ENCODE data around the gene FHOD3. TPM values are rescaled to one million over a fixed set of nuclear protein-coding genes. Genes with fewer than 3 reads are reported as not detected.

Gene FHOD3
- total and polyA plus RNA-seq, 9 of the 15 experiments (the other 6 are each of a cell fraction or from before 2014, with no cell fraction given): 0.11 TPM; not detected in 8

- ChIA-PET POLR2A (no interaction called here), CTCF (ENCODE audit: low intra/inter-chr PET ratio) (no interaction called here)
- Histone ChIP-seq H3K4me2 (ENCODE audit: insufficient read depth, low read length) (no peak overlapping the region), H3K27me3 (ENCODE audit: control insufficient read depth in 2 of 2, insufficient read depth in 2 of 2, low read length in 2 of 2) (no peaks in the 10 kb centered on the region; a peak in 1 of 5 replicates), H3K9me1 (ENCODE audit: control insufficient read depth, insufficient read depth, low read length) (no peaks in the 10 kb centered on the region), H3K4me3 (no peak overlapping the region), H4K20me1 (replicated peaks; ENCODE audit: control insufficient read depth, insufficient read depth, low read length) (no peaks in the 10 kb centered on the region), H3K9ac (ENCODE audit: insufficient read depth in 1 of 2, low read depth in 2 of 2, low read length in 2 of 2) (no peak overlapping the region), H3K9me3 (replicated peaks; ENCODE audit: control insufficient read depth, insufficient read depth, low read depth, low read length) (no peaks in the 10 kb centered on the region), H3K79me2 (ENCODE audit: control insufficient read depth, insufficient read depth, low read length) (no peaks in the 10 kb centered on the region), H3K36me3 (ENCODE audit: control insufficient read depth, insufficient read depth, low read length) (no peaks in the 10 kb centered on the region), H2AFZ (ENCODE audit: low read depth, low read length) (no peak overlapping the region), H3K4me1 (replicated peaks in 1 of 2; ENCODE audit: control insufficient read depth in 2 of 2, insufficient read depth in 2 of 2, low read length in 2 of 2) (no peaks in the 10 kb centered on the region), H3K27ac (ENCODE audit: extremely low read depth, low read depth, low read length) (no peak overlapping the region)
- in situ Hi-C loops (cut with MboI): loop anchor here (10.0 kb wide), 1 partner anchor 494 kb away; no protein-coding TSS in a partner anchor
- TF ChIP-seq ATF4 (CRISPR knock-in tag; IDR thresholded peaks at IDR 0.05) (peak; percentile 70), ESRRA (IDR thresholded peaks at IDR 0.05; ENCODE audit: borderline replicate concordance, low read depth) (peak; percentile 83), FOXJ3 (CRISPR knock-in tag; IDR thresholded peaks at IDR 0.05) (no peak), KDM2B (CRISPR knock-in tag; IDR thresholded peaks at IDR 0.05) (no peak), ETS1 (conservative IDR thresholded peaks at IDR 0.05; ENCODE audit: control insufficient read depth, low read depth, low read length) (no peak), E2F5 (CRISPR knock-in tag; IDR thresholded peaks at IDR 0.05) (no peak), ZNF175 (CRISPR knock-in tag; IDR thresholded peaks at IDR 0.05; ENCODE audit: low read depth) (peak; percentile 23; the same call in 1 of the 2 replicates), ETV1 (tag; conservative IDR thresholded peaks at IDR 0.05; ENCODE audit: low read depth) (peak; percentile 35; the same call in 1 of the 2 replicates), NR2C2 (CRISPR knock-in tag; IDR thresholded peaks at IDR 0.05) (no peak), NR2C2 (tag; IDR thresholded peaks at IDR 0.05) (peak; percentile 60; the same call in 1 of the 2 replicates), RBM22 (IDR thresholded peaks at IDR 0.05; ENCODE audit: low read depth, low read length, poor library complexity, severe bottlenecking) (no peak), CEBPG (CRISPR knock-in tag; IDR thresholded peaks at IDR 0.05) (no peak), CEBPG (tag; conservative IDR thresholded peaks at IDR 0.05 in 1 of 2, IDR thresholded peaks at IDR 0.05 in 1 of 2) (peak; percentile 80 to 83), ZNF274 (IDR thresholded peaks at IDR 0.05; ENCODE audit: borderline replicate concordance, low read depth, low read length) (no peak)
- DNase-seq (ENCODE audit: extremely low read depth in 1 of 4, low spot score in 3 of 4): no peak
- ATAC-seq: no peak
- no TSS peak for BruUV-seq (replicated peaks)
- 3% methylated on average over 2 of the region's 2 CpGs for WGBS (ENCODE audit: insufficient coverage, low coverage, missing lambda C conversion rate)
- intact Hi-C loops (cut with micrococcal nuclease): loop anchor here (10.0 kb wide), 1 partner anchor 824 kb away; no protein-coding TSS in a partner anchor
- FAIRE-seq: no peak
Observed at GRCh38 chr18:36578871-36579710, 281.6 kb downstream of the FHOD3 start.

All from K562 (cell line).